Activated naive CD8-positive, alpha-beta T cell treated with anti-CD3 and anti-CD28 coated beads, Interleukin-2, amount 10 ng/mL, durations not matched to agents 7 days and 5 days (primary cell): ENCODE results near the gene COL28A1. TPM values are rescaled to one million over a fixed set of nuclear protein-coding genes. Genes with fewer than 3 reads are reported as not detected.
"Not testable (repeated sequence)": the region's sequence is repeated elsewhere in the genome, so short reads cannot be mapped to it uniquely, and the experiment has no call there.

Experiments
- ATAC-seq: fragments of 150-1000 bp; cut with Tn5 transposase; one replicate; pipeline ENCODE4 v1.10.0; 2021; ENCODE audit warnings: low read depth, moderate library complexity
- POLR2A ChIA-PET: fragments of 350-600 bp; sonication (Branson Sonifier 250); formaldehyde crosslinking; loops from one replicate; lab custom pipeline; 2021; ENCODE audit warnings: antibody characterized with exemption; lab: Charles Lee
- DNase-seq: peaks from one replicate; pipeline ENCODE4 v3.0.0; 2021
- H3K27ac Mint-ChIP-seq: one replicate; pipeline ENCODE4 v1.8.0; 2022; ENCODE audit warnings: mild to moderate bottlenecking, mixed read lengths
- H3K27me3 Mint-ChIP-seq: one replicate; pipeline ENCODE4 v1.8.0; 2022; ENCODE audit warnings: mild to moderate bottlenecking, moderate library complexity, mixed read lengths
- H3K36me3 Mint-ChIP-seq: one replicate; pipeline ENCODE4 v1.8.0; 2021; ENCODE audit warnings: mild to moderate bottlenecking, mixed read lengths
- H3K4me1 Mint-ChIP-seq: one replicate; pipeline ENCODE4 v1.8.0; 2021; ENCODE audit warnings: mixed read lengths
- H3K4me3 Mint-ChIP-seq: one replicate; pipeline ENCODE4 v1.8.0; 2022; ENCODE audit warnings: mild to moderate bottlenecking, moderate library complexity, mixed read lengths
- H3K9me3 Mint-ChIP-seq: one replicate; pipeline ENCODE4 v1.8.0; 2021; ENCODE audit warnings: mixed read lengths
- total RNA-seq, 2 experiments: library from RNA; stranded (reverse); gene quantifications; one replicate each; pipeline ENCODE4 v1.2.3, GENCODE V29; 2021

COL28A1 gene
- total RNA-seq, 2 experiments from 2014 or later = not detected

DNA sequence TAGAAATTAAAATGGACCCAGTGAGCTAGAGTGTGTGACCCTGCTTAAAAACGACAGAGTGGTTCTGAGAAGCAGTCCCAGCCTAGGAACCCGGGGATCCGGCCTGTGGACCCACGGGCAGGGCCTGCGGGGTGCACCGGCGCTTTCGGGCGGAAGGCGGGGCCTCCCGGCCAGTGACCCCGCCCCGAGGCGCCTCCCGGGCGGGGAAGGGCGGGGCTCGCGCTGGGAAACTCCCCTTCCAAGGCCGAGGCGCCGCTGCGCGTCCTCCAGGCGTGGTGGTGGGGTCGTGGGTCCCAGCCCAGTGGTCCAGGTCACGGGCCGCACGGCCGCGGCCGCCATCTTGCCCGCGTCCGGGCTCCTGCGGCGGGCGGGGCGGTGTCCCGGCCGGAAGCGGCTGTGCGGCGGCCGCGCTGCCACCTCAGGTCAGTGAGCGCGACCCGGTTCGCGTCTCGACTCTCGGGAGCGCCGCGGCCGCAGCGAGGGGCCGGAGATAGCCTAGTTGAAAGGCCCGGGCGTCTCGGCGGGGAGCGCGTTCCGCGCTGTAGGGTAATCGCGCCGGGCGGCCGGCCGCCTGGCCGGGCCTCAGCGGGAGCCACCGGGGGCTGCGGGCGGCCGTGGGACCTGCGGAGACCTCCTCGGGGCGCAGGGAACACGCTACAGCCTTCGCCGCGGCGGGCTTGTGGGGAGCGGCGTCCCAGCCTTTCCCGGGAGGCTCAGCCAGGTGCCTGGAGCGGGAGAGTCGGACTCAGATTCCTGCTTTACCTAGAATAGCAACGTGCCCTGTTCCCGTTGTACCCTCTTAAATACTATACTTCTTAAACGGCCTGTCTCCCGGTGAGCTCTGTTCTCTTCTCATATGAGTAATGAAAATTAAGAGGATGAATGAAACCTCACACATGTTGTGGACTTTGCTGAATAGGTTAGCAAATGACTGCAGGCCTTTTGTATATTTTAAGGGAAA is 31.3 kb upstream of the COL28A1 start, which contains the start of gene MIOS:
Gene MIOS, plus strand, starts transcription at position 234 of the 961 bp plus-strand sequence. CDS start 5,592 bp downstream, outside the sequence.
- Mint-ChIP-seq H3K36me3 (peaks cover 12% of the 10 kb centered on the region), H3K4me3 (peak within 1 kb of the TSS; percentile 82), H3K27me3 (no peaks in the 10 kb centered on the region), H3K9me3 (no peaks in the 10 kb centered on the region), H3K27ac (peak within 1 kb of the TSS; percentile 87), H3K4me1 (peaks cover 24% of the 10 kb centered on the region)
- ATAC-seq = peak; percentile 86
- peak; percentile 90 for DNase-seq
- POLR2A ChIA-PET = interaction anchor here (1.0 to 2.1 kb wide), 3 partner anchors 74 to 385 kb away, joined by 3 to 14 read pairs (median 4); partner anchors contain the start of genes C1GALT1 and UMAD1

DNA sequence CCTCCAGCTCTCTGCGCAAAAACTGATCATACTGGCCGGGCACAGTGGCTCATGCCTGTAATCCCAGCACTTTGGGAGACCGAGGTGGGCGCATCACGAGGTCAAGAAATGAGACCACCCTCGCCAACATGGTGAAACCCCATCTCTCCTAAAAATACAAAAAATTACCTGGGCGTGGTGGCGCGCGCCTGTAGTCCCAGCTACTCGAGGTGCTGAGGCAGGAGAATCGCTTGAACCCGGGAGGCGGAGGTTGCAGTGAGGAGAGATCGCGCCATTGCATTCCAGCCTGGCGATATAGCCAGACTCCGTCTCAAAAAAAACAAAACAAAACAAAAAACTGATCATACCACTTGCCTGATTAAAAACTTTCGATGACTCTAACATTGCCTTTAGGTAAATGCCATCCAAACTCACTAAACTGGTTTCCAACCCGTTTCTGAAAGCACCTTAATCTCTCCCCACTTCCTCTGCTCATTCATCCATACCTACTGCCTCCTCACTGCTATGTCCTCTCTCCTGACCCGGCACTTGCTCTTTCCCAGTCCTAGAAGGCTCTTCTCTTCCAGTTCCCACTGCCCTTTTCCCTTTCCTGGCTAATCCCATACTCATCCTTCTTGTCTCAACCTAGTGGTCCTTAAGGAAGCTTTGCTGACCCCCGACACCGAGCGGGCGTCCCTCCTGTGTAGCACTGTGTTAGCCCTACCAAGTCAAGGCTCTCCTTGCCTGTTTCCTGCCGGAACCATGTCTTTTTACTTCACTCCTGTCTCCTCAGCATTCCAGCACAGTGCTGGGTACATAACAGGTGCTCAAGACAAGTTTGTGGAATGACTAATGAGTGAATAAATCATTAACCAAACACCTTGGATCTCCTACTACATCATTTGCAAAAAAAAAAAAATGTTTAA is 30.3 kb upstream of the COL28A1 start:
- ATAC-seq = no peak
- H3K27me3 Mint-ChIP-seq = no peaks in the 10 kb centered on the region
- H3K9me3 Mint-ChIP-seq = peaks cover 1% of the 10 kb centered on the region
- H3K4me3 Mint-ChIP-seq = no peak overlapping the region
- H3K36me3 Mint-ChIP-seq = peaks cover 12% of the 10 kb centered on the region
- H3K27ac Mint-ChIP-seq = no peak overlapping the region
- POLR2A ChIA-PET = interaction anchor here (1.0 kb wide), 1 partner anchor 75 kb away, joined by 3 read pairs; the partner anchor contains the start of gene UMAD1
- DNase-seq = no peak
- H3K4me1 Mint-ChIP-seq = peaks cover 24% of the 10 kb centered on the region

GRCh38 chr7:7565018-7565680 is 29.5 kb upstream of the COL28A1 start:
- H3K9me3 Mint-ChIP-seq = peaks cover 3% of the 10 kb centered on the region
- ATAC-seq (no peak), DNase-seq (no peak)
- H3K27ac Mint-ChIP-seq = no peak overlapping the region
- no peak overlapping the region for H3K4me3 Mint-ChIP-seq
- POLR2A ChIA-PET = no interaction called here
- H3K27me3 Mint-ChIP-seq = no peaks in the 10 kb centered on the region
- H3K4me1 Mint-ChIP-seq = peaks cover 23% of the 10 kb centered on the region
- H3K36me3 Mint-ChIP-seq = peaks cover 13% of the 10 kb centered on the region

DNA sequence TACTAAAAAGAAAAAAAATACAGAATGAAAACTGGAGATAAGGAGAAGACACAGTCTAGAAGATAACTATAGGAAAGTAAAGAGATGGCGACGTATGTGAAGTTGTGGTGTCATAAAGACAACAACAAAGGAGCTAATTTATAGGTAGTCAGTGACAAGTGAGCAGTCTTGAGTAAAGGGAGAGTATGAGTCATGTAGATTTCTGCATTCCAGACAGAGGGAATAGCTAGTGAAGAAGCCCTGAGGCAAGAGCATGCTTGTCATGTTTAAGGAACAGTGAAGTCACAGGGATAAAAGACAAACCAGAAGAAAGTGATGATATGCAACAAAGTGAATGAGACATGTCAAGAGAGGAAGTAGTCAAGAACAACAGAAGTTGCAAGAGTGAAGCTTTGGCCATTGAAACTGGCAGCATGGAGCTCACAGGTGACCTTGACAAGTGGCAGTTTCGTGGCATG is 28.7 kb upstream of the COL28A1 start:
- H3K36me3 Mint-ChIP-seq = peaks cover 5% of the 10 kb centered on the region
- peaks cover 15% of the 10 kb centered on the region for H3K4me1 Mint-ChIP-seq
- H3K4me3 Mint-ChIP-seq = no peak overlapping the region
- ATAC-seq (no peak), DNase-seq (no peak)
- no peak overlapping the region for H3K27ac Mint-ChIP-seq
- H3K27me3 Mint-ChIP-seq = no peaks in the 10 kb centered on the region
- H3K9me3 Mint-ChIP-seq = peaks cover 6% of the 10 kb centered on the region
- POLR2A ChIA-PET = no interaction called here

DNA sequence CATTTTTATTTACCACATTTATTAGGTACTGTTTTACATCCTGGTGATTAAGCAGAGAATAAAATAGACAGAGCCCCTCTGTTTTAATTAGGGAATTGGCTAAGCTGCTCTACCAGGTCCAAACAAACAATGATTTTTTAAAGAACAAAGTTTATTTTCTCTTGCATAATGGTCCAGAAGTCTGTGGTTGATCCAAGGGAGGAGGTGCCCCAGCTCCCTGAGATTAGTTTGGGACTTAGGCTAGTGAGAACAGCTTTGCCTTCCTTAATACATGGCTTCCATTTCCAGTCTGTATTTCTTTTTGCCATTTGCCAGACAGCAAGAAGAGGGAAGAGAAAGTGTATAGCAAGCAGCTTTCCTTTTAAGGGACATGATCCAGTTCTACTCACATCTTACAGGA is 28.1 kb upstream of the COL28A1 start:
- peaks cover 8% of the 10 kb centered on the region for H3K9me3 Mint-ChIP-seq
- peaks cover 10% of the 10 kb centered on the region for H3K4me1 Mint-ChIP-seq
- H3K27me3 Mint-ChIP-seq = no peaks in the 10 kb centered on the region
- peaks cover 2% of the 10 kb centered on the region for H3K36me3 Mint-ChIP-seq
- DNase-seq (no peak), ATAC-seq (no peak)
- no peak overlapping the region for H3K27ac Mint-ChIP-seq
- H3K4me3 Mint-ChIP-seq = no peak overlapping the region
- POLR2A ChIA-PET = interaction anchor here (0.6 kb wide), 1 partner anchor 135 kb away, joined by 3 read pairs; no protein-coding TSS in a partner anchor

DNA sequence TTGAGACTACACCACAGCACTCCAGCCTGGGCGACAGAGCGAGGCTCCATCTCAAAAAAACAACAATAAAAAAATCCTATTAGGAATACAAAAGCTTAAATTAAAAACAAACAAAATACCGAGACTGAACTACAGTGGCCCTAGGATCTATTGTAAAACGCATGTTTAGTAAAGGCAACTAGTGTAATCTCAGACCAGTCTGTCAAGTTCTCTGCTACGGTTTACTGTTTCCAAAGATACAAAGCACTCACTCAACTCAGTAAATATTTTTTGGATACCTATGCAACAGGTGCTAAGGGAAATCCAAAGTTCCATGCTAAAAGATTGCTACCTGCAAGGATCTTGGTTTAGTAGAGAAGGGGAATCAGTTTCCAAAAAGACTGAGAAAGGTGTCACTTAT is 27.6 kb upstream of the COL28A1 start:
- ATAC-seq = no peak
- no peak for DNase-seq
- POLR2A ChIA-PET = interaction anchor here (0.6 kb wide), 1 partner anchor 136 kb away, joined by 3 read pairs; no protein-coding TSS in a partner anchor
- Mint-ChIP-seq H3K4me3 (no peak overlapping the region), H3K9me3 (peaks cover 13% of the 10 kb centered on the region), H3K36me3 (peaks cover 2% of the 10 kb centered on the region), H3K27ac (no peak overlapping the region), H3K4me1 (peaks cover 5% of the 10 kb centered on the region), H3K27me3 (no peaks in the 10 kb centered on the region)

GRCh38 chr7:7562736-7563135 is 27.1 kb upstream of the COL28A1 start:
- Mint-ChIP-seq H3K4me3 (no peak overlapping the region), H3K36me3 (peaks cover 4% of the 10 kb centered on the region), H3K4me1 (no peaks in the 10 kb centered on the region), H3K27ac (no peak overlapping the region), H3K9me3 (peaks cover 15% of the 10 kb centered on the region), H3K27me3 (no peaks in the 10 kb centered on the region)
- POLR2A ChIA-PET = no interaction called here
- ATAC-seq = no peak
- no peak for DNase-seq

DNA sequence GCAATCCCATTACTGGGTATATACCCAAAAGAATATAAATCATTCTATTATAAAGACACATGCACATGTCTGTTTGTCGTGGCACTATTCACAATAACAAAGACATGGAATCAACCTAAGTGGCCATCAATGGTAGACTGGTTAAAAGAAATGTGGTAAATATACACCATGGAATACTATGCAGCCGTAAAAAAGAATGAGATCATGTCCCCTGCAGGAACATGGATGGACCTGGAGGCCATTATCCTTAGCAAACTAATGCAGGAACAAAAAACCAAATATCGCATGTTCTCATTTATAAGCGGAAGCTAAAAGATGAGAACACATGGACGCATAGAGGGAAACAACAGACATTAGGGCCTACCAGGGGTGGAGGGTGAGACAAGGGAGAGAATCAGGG is 25.9 kb upstream of the COL28A1 start:
- H3K27ac Mint-ChIP-seq, H3K27me3 Mint-ChIP-seq, H3K4me1 Mint-ChIP-seq, POLR2A ChIA-PET, DNase-seq, H3K4me3 Mint-ChIP-seq, H3K36me3 Mint-ChIP-seq, ATAC-seq: not testable (repeated sequence)
- H3K9me3 Mint-ChIP-seq = peaks cover 18% of the 10 kb centered on the region

DNA sequence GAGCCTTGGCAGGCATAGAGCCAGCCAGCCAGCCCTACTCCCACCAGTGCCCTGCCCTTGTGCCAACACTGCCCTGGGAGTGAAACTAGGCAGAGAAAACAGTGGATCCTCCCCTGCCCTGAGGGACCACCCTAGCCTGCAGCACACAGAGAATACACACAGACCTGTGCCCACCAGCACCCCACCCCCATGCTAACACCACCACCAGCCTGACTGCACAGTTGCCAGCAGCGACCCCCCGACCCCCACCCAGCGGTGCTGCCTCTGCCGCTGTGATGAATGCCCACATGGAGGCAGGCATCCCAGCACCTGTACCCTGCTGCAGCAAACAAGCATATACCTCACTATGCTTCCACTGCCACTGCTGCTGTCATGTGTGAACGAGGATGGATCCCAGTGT is 21.6 kb upstream of the COL28A1 start:
- Mint-ChIP-seq H3K4me1 (peaks cover 2% of the 10 kb centered on the region), H3K27ac (no peak overlapping the region), H3K9me3 (peaks cover 18% of the 10 kb centered on the region), H3K36me3 (peaks cover 4% of the 10 kb centered on the region), H3K27me3 (peaks cover 2% of the 10 kb centered on the region), H3K4me3 (no peak overlapping the region)
- no peak for ATAC-seq
- POLR2A ChIA-PET = no interaction called here
- no peak for DNase-seq

DNA sequence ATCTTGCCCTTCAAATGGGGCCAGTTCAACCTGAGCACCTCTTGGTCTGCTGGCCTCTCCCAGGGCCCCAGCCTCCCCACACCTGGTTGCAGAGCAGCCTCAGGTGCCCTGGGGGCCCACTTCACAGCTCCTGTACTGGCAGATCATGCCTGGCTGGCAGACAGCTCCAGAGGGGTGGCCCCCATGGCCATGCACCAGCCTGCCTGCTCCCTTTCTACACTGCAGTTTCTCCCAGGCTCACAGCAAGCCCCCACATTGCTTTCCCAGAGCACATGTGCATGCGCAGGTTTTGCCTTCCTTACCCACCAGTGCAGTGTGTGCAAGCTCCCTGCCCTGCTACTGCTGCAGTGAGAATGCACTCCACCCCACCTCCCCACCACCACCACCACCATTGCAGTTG is 21.2 kb upstream of the COL28A1 start:
- H3K4me1 Mint-ChIP-seq = peaks cover 2% of the 10 kb centered on the region
- POLR2A ChIA-PET = no interaction called here
- H3K4me3 Mint-ChIP-seq = no peak overlapping the region
- ATAC-seq (no peak), DNase-seq (no peak)
- peaks cover 18% of the 10 kb centered on the region for H3K9me3 Mint-ChIP-seq
- peaks cover 2% of the 10 kb centered on the region for H3K27me3 Mint-ChIP-seq
- no peak overlapping the region for H3K27ac Mint-ChIP-seq
- H3K36me3 Mint-ChIP-seq = peaks cover 4% of the 10 kb centered on the region

- peaks cover 5% of the 10 kb centered on the region for H3K27me3 Mint-ChIP-seq
- H3K4me3 Mint-ChIP-seq = no peak overlapping the region
These were observed 19.2 kb upstream of the COL28A1 start for GRCh38 chr7:7554649-7555575.

DNA sequence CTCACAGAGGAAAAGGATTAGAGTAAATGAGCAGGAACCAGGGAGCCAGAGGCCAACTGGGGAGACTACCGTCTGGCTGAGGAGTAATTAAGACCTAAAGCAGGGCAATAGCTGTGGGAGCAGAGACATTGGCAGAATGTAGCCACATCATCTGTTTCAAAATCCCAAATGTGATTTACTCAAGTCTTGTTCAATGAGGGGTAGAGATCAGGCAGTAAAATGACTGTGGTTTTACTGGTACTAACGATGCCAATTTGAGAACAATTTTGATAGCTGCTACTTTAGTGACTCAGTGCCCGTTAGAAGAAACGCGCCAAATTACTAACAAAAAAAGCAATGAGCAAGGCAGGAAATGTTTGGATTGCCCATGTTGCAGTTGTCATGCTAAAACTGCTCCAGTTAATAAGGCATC is 18.4 kb upstream of the COL28A1 start:
- Mint-ChIP-seq H3K9me3 (peaks cover 12% of the 10 kb centered on the region), H3K27ac (no peak overlapping the region), H3K27me3 (peaks cover 5% of the 10 kb centered on the region), H3K4me1 (peaks cover 2% of the 10 kb centered on the region), H3K4me3 (no peak overlapping the region), H3K36me3 (peaks cover 2% of the 10 kb centered on the region)
- DNase-seq = no peak
- POLR2A ChIA-PET = no interaction called here
- ATAC-seq = no peak

More at GRCh38 chr7:7554649-7555575, 19.2 kb upstream of the COL28A1 start:
- Mint-ChIP-seq H3K9me3 (peaks cover 15% of the 10 kb centered on the region), H3K4me1 (peaks cover 2% of the 10 kb centered on the region), H3K36me3 (peaks cover 2% of the 10 kb centered on the region), H3K27ac (no peak overlapping the region)
- DNase-seq = no peak
- POLR2A ChIA-PET = no interaction called here
- no peak for ATAC-seq
